Esophagus muscularis mucosa (tissue), 3 donors: ENCODE data around the gene ITGAL.

Source experiments
- POLR2AphosphoS5 ChIP-seq, 2 donors: sonication (generic); formaldehyde crosslinking; IDR thresholded peaks; one replicate each; pipeline ENCODE4 v1.6.1; 2017; ENCODE audit warnings: antibody characterized with exemption in 2 of 2
- TF ChIP-seq, protein P1 (sequence below), 3 experiments: fragments of 200-600 bp in 2 of 3; fragments of 450-650 bp in 1 of 3; sonication (generic) in 2 of 3; IDR thresholded peaks; one replicate each; pipeline ENCODE4 v1.5.1; 2017 to 2019; ENCODE audit warnings: antibody characterized with exemption in 3 of 3, mild to moderate bottlenecking in 2 of 3, moderate library complexity in 1 of 3

DNA sequence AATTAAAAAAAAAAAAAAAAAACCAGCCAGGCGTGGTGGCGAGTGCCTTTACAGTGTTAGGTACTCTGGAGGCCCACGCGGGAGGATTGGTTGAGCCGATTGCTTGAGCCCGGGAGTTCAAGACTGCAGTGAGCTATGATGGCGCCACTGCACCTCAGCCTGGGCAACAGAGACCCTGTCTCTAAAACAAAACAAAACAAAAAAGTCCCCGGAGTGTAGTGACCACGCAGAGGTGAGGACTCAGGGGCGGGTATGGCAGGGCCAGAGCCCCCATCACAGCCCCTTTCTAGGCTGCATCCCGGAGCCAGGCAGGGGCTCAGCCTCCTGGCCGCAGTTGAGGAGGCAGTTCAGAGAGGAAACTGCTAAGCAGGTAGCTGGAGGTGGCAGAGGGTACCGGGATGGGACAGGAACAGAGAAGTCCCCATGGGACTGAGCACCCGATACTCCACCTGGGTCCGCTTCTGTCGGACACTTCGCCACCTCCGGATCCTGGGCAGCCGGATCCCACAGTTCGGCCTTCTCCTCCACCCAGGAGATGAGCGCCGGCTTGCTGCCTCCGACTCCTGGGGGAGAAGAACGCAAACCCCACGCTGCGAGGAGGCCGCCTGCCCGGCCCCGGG, 61.3 kb downstream of the ITGAL start:
- TF ChIP-seq, protein P1, sequence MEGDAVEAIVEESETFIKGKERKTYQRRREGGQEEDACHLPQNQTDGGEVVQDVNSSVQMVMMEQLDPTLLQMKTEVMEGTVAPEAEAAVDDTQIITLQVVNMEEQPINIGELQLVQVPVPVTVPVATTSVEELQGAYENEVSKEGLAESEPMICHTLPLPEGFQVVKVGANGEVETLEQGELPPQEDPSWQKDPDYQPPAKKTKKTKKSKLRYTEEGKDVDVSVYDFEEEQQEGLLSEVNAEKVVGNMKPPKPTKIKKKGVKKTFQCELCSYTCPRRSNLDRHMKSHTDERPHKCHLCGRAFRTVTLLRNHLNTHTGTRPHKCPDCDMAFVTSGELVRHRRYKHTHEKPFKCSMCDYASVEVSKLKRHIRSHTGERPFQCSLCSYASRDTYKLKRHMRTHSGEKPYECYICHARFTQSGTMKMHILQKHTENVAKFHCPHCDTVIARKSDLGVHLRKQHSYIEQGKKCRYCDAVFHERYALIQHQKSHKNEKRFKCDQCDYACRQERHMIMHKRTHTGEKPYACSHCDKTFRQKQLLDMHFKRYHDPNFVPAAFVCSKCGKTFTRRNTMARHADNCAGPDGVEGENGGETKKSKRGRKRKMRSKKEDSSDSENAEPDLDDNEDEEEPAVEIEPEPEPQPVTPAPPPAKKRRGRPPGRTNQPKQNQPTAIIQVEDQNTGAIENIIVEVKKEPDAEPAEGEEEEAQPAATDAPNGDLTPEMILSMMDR (IDR thresholded peaks at IDR 0.05) = no peak
- no peak for TF ChIP-seq POLR2AphosphoS5 (IDR thresholded peaks at IDR 0.05)
